IPS DF 6.9 (cell line): ENCODE data around the gene CPNE5.

Experiments
- DNase-seq: peaks from one replicate; pipeline ENCODE4 v3.0.0-alpha.2; 2013; ENCODE audit warnings: low read depth, low spot score
- H3K27ac ChIP-seq: one replicate; pipeline ENCODE4 v1.5.1; 2013; ENCODE audit warnings: low read length, control low read depth
- H3K27me3 ChIP-seq: 2 replicates; pipeline ENCODE4 v1.6.1; 2013; ENCODE audit warnings: mild to moderate bottlenecking, low read length; ENCODE audit not compliant: control insufficient read depth, insufficient read depth
- H3K36me3 ChIP-seq: 2 replicates; pipeline ENCODE4 v1.6.1; 2013; ENCODE audit warnings: low read length; ENCODE audit not compliant: control insufficient read depth, insufficient read depth
- H3K4me1 ChIP-seq: 2 replicates; pipeline ENCODE4 v1.6.1; 2013; ENCODE audit warnings: low read length; ENCODE audit not compliant: control insufficient read depth, insufficient read depth
- H3K4me3 ChIP-seq: 2 replicates; pipeline ENCODE4 v1.5.1; 2013; ENCODE audit warnings: mild to moderate bottlenecking, low read length
- H3K9me3 ChIP-seq: 2 replicates; pipeline ENCODE4 v1.6.1; 2013; ENCODE audit warnings: low read length, inconsistent platforms; ENCODE audit not compliant: control insufficient read depth, insufficient read depth
- WGBS: extraction: QIAGEN DNeasy Blood & Tissue Kit; methylation state at CpG from one replicate; pipeline ENCODE4 v1.1.7; 2013; ENCODE audit warnings: mixed read lengths, missing lambda C conversion rate; ENCODE audit not compliant: insufficient read length, insufficient coverage; 5-methylcytosine and 5-hydroxymethylcytosine counted together

Gene CPNE5

GRCh38 chr6:36753671-36754405 lies 85.4 kb downstream of the CPNE5 start:
- Histone ChIP-seq H3K27me3 (no peaks in the 10 kb centered on the region), H3K4me3 (no peak overlapping the region)

GRCh38 chr6:36752886-36753506 lies 86.2 kb downstream of the CPNE5 start:
- DNase-seq = no peak
- H3K27ac ChIP-seq = no peak overlapping the region
- no peaks in the 10 kb centered on the region for H3K27me3 ChIP-seq
- WGBS = no CpG with 5 or more reads among the region's 6 CpGs
- H3K4me3 ChIP-seq = no peak overlapping the region
- H3K36me3 ChIP-seq = no peaks in the 10 kb centered on the region
- H3K9me3 ChIP-seq = no peaks in the 10 kb centered on the region
- H3K4me1 ChIP-seq = no peaks in the 10 kb centered on the region

More at GRCh38 chr6:36753671-36754405, 85.4 kb downstream of the CPNE5 start:
- Histone ChIP-seq H3K9me3 (no peaks in the 10 kb centered on the region), H3K36me3 (no peaks in the 10 kb centered on the region), H3K4me1 (no peaks in the 10 kb centered on the region), H3K27ac (no peak overlapping the region)
- no peak for DNase-seq
- no CpG with 5 or more reads among the region's 7 CpGs for WGBS

- Histone ChIP-seq H3K4me3 (no peak overlapping the region), H3K4me1 (no peaks in the 10 kb centered on the region), H3K27ac (no peak overlapping the region), H3K27me3 (no peaks in the 10 kb centered on the region), H3K9me3 (no peaks in the 10 kb centered on the region), H3K36me3 (no peaks in the 10 kb centered on the region)
- no peak for DNase-seq
- WGBS = no CpG with 5 or more reads among the region's 6 CpGs
Measured at GRCh38 chr6:36752187-36752885, 86.9 kb downstream of the CPNE5 start.

- H3K36me3 ChIP-seq = no peaks in the 10 kb centered on the region
- H3K4me1 ChIP-seq = no peaks in the 10 kb centered on the region
- H3K27ac ChIP-seq = no peak overlapping the region
- H3K27me3 ChIP-seq = no peaks in the 10 kb centered on the region
- no CpG with 5 or more reads among the region's 1 CpG for WGBS
- DNase-seq = no peak
- H3K4me3 ChIP-seq = no peak overlapping the region
- no peaks in the 10 kb centered on the region for H3K9me3 ChIP-seq
Measured at GRCh38 chr6:36751833-36752186, 87.4 kb downstream of the CPNE5 start.

- Histone ChIP-seq H3K36me3 (no peaks in the 10 kb centered on the region), H3K27ac (no peak overlapping the region), H3K4me1 (no peaks in the 10 kb centered on the region), H3K9me3 (no peaks in the 10 kb centered on the region), H3K4me3 (no peak overlapping the region), H3K27me3 (no peaks in the 10 kb centered on the region)
- no CpG with 5 or more reads among the region's 3 CpGs for WGBS
- DNase-seq = no peak
Measured at GRCh38 chr6:36751091-36751490, 88.2 kb downstream of the CPNE5 start.

- H3K9me3 ChIP-seq = no peaks in the 10 kb centered on the region
- H3K27me3 ChIP-seq = no peaks in the 10 kb centered on the region
- H3K4me3 ChIP-seq = no peak overlapping the region
- WGBS = no CpG with 5 or more reads among the region's 5 CpGs
- H3K27ac ChIP-seq = no peak overlapping the region
- H3K4me1 ChIP-seq = no peaks in the 10 kb centered on the region
- H3K36me3 ChIP-seq = no peaks in the 10 kb centered on the region
- DNase-seq = no peak
Measured at GRCh38 chr6:36749829-36750489, 89.3 kb downstream of the CPNE5 start.

- Histone ChIP-seq H3K36me3 (no peaks in the 10 kb centered on the region), H3K27ac (no peak overlapping the region), H3K9me3 (no peaks in the 10 kb centered on the region), H3K4me1 (no peaks in the 10 kb centered on the region), H3K27me3 (no peaks in the 10 kb centered on the region), H3K4me3 (no peak overlapping the region)
- no CpG with 5 or more reads among the region's 14 CpGs for WGBS
- DNase-seq = no peak
Measured at GRCh38 chr6:36746251-36746650, 93.0 kb downstream of the CPNE5 start.

- DNase-seq = no peak
- no CpG with 5 or more reads among the region's 8 CpGs for WGBS
- Histone ChIP-seq H3K4me3 (no peak overlapping the region), H3K4me1 (no peaks in the 10 kb centered on the region), H3K27me3 (no peaks in the 10 kb centered on the region), H3K36me3 (no peaks in the 10 kb centered on the region), H3K9me3 (no peaks in the 10 kb centered on the region), H3K27ac (no peak overlapping the region)
Measured at GRCh38 chr6:36745836-36746235, 93.4 kb downstream of the CPNE5 start.

GRCh38 chr6:36745283-36745682 lies 94.0 kb downstream of the CPNE5 start:
- Histone ChIP-seq H3K4me1 (no peaks in the 10 kb centered on the region), H3K4me3 (no peak overlapping the region), H3K36me3 (no peaks in the 10 kb centered on the region), H3K27ac (no peak overlapping the region), H3K27me3 (no peaks in the 10 kb centered on the region), H3K9me3 (no peaks in the 10 kb centered on the region)
- no CpG with 5 or more reads among the region's 12 CpGs for WGBS
- DNase-seq = no peak

- H3K4me1 ChIP-seq = no peaks in the 10 kb centered on the region
- H3K27me3 ChIP-seq = no peaks in the 10 kb centered on the region
- H3K36me3 ChIP-seq = no peaks in the 10 kb centered on the region
- no peak overlapping the region for H3K4me3 ChIP-seq
- no peak for DNase-seq
- no peaks in the 10 kb centered on the region for H3K9me3 ChIP-seq
- no peak overlapping the region for H3K27ac ChIP-seq
- WGBS = no CpG with 5 or more reads among the region's 2 CpGs
Measured at GRCh38 chr6:36744304-36744673, 95.0 kb downstream of the CPNE5 start.
